GM21367 (cell line): ENCODE measurements around the gene ZNF581.

Source experiments
- ATAC-seq: cut with Tn5 transposase; IDR thresholded peaks from one replicate; pipeline ENCODE4 v1.9.1; 2021; ENCODE audit not compliant: unreplicated experiment

Gene ZNF581

GRCh38 chr19:55678121-55678671, 34.7 kb downstream of the ZNF581 start:
- peak; percentile 64 for ATAC-seq

GRCh38 chr19:55679343-55680257, 36.2 kb downstream of the ZNF581 start:
- no peak for ATAC-seq

GRCh38 chr19:55680339-55681130, 37.1 kb downstream of the ZNF581 start:
- no peak for ATAC-seq

GRCh38 chr19:55681131-55682092, 38.0 kb downstream of the ZNF581 start:
- no peak for ATAC-seq

- ATAC-seq, result no peak
Observed at GRCh38 chr19:55683449-55684261, 40.2 kb downstream of the ZNF581 start.

GRCh38 chr19:55684946-55685681, 41.7 kb downstream of the ZNF581 start:
- no peak for ATAC-seq

- ATAC-seq, result no peak
Observed at GRCh38 chr19:55685776-55686175, 42.3 kb downstream of the ZNF581 start.

GRCh38 chr19:55686311-55687050, 43.0 kb downstream of the ZNF581 start:
- no peak for ATAC-seq

- no peak for ATAC-seq
Observed at GRCh38 chr19:55687281-55688201, 44.1 kb downstream of the ZNF581 start.

GRCh38 chr19:55688422-55689218, 45.2 kb downstream of the ZNF581 start:
- no peak for ATAC-seq

- ATAC-seq, result no peak
Observed at GRCh38 chr19:55689411-55690108, 46.1 kb downstream of the ZNF581 start.

- no peak for ATAC-seq
Observed at GRCh38 chr19:55690109-55690768, 46.8 kb downstream of the ZNF581 start.

- no peak for ATAC-seq
Observed at GRCh38 chr19:55690769-55691545, 47.5 kb downstream of the ZNF581 start.
